ENCODE measurements around the gene TRAPPC11.

DNA sequence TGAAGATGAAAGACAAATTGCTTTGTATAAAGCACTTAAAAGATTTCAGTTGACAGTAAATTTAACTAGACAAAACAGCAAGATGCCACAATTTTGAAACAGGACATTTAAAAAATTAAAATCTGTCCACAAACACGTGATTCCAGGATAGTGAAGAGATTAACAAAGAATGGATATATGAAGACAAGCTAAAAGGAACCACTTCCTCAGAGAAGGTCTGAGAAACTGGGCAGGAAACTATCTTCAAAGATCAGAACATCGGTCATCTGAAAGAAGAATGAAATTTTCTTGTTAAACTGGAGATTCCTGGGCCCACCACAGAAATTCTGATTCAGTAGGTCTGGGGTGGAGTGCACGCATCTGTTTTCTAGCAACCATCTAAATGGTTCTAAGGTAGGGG, 1.5 kb upstream of the TRAPPC11 start:
- TF ChIP-seq CEBPB (IDR thresholded peaks at IDR 0.05) (no peak), EP300 (IDR thresholded peaks at IDR 0.05; ENCODE audit: borderline replicate concordance) (no peak), TAF1 (IDR thresholded peaks at IDR 0.05; ENCODE audit: low read depth) (no peak), CREB1 (IDR thresholded peaks at IDR 0.05; ENCODE audit: low read depth) (no peak)
- TF ChIP-seq, protein P1, sequence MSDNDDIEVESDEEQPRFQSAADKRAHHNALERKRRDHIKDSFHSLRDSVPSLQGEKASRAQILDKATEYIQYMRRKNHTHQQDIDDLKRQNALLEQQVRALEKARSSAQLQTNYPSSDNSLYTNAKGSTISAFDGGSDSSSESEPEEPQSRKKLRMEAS (IDR thresholded peaks at IDR 0.05), result no peak
